HG03342 (cell line): ENCODE results near the gene HOXA2.

Experiments
- ATAC-seq: cut with Tn5 transposase; IDR thresholded peaks from one replicate; pipeline ENCODE4 v1.9.1; 2021; ENCODE audit warnings: mild to moderate bottlenecking, moderate library complexity; ENCODE audit not compliant: unreplicated experiment

HOXA2 gene

DNA sequence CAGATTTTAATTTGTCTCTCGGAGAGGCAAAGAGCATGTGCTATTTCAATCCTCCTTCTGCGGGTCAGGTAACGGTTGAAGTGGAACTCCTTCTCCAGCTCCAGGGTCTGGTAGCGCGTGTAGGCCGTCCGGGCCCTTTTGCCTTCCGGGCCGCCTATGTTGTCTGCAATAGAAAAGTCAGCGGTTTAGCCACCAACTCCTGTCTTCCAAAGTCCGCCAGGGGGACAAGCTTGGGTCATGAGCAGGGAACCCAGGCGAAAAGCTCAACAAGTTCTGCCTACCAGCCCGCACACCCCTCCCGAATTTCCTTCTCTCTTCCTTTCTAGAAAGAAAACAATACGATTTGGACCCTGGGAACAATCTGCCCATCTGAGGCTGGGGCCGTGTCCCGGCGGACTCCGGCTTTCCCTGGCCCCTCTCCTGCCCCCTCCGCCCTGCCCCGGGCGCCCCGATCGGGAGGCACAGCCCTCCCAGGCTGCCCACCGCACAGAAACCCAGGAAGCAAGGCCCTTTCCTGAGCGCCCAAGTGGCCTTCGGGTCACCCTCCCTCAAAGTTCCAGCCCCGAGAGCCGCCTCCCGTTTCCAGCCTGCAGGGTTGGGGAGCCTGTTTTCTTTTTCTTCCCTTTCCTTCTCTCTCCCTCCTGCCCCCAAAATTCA is 39.6 kb upstream of the HOXA2 start:
- ATAC-seq, result no peak

DNA sequence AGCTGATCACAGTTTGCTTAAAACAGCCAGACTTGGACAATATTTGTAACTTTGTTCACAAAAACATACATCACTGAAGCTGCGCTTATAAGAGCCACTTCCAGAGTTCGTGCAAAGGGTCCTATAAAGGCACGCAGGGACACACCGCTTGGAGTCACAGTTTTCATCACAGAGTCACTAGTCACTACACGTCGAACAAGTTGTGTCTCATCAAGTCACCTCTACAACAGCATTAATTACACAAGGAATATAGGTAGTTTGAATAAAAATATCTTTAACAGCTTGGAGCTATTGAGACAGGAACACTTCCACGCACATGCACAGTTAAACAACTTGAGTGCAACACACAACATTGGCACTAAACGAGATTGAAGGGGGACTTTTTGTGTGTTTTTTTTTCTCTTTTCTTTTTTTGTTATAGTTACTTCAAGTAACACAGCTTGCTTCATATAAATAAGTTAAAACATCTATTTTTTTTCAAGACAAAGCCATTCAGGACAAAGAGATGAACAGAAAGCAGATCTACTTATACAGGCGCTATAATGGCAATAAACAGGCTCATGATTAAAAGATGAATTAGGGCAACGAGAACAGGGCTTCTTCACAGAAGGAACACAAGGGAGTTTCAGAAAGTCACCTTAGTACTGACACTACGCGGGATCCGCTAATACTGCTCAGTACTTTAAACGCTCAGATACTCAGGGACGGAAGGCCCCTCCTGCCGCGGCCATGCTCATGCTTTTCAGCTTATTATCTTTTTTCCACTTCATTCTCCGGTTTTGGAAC is 38.8 kb upstream of the HOXA2 start:
- no peak for ATAC-seq

DNA sequence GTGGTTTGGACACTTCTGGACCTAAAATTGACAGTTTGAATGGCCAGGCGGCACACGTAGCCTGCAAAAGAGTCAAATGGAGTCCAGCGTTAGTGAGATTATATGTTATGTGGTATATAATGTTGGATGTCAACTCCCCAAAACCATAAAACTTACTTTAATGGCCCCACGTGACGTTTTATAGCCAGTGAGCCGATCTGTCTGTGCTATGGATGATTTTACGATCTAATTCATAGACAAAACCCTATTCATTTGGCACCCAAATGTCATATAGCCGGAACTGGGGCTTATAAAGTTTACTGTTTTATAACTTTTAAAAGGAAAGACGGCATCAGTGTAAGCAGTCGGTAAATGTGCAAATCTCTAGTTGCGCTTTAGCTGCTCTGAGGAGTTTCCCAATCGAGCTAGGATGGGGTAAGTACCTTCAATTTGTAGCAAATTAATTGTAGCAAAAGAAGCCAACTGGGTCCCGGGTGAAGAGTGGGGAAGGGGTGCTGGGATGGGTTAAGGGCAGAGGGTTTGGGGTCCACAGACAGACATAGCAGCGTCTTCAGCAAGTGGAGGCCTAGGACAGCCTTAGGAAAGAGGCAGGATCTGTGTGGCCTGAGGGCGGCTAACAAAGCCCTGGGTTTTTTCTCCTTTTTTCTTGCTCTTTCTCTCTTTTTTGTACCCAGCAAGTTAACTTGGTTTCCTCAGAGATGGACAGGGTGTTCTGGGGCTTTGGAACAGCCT is 37.8 kb upstream of the HOXA2 start:
- no peak for ATAC-seq

DNA sequence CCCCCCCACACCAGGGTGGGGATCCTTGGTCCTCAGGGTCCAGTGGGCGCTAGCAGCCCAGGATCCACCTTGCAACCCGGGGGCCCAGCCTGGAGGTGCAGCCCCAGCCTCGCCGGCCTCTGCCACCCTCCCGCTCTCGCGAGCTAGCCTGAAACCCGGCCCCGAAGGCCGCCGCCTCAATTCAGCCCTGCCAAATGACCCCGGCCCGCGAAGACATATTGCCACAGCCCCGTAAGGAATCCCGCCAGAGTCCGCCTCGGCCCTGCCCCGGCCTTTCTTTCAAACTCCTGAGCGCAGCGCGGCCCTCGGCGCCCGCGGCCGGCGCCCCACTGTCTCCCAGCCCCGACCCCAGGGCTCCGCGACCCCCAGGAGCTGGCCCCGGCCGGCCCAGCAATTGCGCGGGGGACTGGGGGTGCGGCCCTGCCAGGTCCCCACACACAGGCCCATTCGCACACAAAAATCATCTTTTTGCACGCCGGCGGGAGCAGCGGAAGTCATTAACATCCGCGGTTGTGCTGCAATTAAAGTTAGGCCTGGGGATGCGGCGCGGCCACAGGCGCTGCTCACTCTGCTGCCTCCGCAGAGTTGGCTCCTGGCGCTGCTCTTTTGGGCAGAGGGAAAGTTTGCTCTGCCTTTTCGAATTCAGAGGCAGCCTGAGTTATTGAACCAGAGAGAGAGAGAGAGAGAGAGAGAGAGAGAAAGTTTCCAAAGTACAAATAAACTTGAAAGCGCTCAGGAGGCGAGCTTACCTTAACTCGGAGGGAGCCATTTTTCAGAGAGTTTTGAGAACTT is 37.0 kb upstream of the HOXA2 start:
- ATAC-seq, result no peak

DNA sequence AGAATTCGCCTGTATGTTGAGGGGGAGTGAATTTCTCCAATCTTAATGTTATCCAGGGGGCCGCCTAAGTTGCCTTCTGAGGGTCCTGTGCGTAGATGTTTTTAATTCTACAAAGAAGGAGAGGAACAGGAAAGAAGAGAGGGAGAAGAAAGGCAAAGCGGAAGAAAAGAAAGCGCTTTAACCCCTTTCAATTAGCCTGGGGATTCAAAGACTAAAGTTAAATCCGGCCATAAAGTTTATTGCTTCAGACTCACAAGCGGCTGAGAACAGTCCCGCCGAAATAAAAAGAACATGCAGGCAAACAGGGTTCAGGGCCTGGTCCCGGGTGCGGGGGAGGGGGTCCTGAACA is 36.5 kb upstream of the HOXA2 start:
- ATAC-seq, result no peak

DNA sequence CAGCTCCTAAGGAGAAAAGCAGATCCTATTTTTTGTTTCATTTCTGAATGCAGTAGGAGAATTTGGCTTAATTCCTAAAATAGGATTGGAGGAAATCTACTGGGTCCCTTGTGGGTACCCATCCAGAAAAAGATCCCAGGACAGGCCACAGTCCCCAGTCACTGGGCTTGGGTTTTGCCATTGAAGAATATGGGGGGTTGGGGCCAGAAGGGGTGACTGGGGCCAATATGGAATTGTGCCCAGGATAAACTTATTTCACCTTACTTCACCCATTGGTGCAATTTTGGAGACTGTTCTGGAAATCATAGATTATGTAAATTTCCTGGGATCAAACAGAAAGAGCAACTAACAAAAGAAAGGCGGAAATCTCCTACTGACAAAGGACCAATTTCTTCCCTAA is 36.0 kb upstream of the HOXA2 start:
- ATAC-seq, result no peak

DNA sequence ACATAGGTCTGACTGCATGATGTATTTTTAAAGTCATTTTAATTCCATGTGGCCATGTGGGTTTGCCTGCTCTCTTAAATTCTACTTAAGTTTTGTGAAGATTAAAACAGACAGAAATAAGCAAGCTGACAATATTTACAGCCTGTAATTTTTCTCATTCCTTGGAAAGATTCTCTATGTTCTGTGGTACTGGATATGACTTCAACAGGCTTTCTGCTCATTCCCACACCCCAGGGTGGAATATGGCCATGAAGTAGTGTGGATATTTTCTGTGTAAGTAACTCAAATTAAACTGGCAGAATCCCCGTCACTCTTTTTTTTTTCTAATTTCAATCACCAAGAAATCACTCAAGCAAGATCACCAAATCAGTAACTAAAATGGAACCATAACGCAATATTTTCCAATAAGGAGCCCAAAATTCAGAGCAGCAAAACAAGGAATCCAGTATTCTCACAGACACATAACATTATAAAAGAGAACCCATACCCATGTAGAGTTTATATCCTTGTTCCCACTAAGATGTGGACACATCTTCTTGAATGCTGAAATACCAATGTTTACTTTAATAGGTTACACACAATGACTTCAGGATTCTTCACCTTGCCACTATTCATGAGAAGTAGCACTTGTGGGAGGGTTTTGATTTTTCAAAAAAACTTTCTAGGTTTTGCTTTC is 35.3 kb upstream of the HOXA2 start:
- no peak for ATAC-seq

DNA sequence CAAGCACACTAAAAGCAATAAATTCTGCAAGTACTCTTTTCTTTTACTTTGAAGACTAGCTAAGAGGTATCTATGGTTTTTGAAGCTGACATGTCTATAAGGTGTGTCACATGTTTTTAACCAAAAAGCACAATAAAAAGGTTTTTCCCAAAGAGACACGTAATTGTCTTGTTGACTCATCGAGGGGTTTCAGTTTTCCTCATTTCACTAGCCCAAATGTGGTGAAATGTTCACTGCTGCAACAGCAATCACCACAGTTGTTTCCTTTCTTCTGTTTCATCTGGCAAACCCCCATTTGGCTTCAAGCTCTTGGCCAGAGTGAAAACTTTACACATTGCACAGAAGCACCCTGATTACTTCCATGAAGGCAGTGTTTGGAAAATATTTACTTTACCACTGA is 31.9 kb upstream of the HOXA2 start:
- ATAC-seq, result no peak

DNA sequence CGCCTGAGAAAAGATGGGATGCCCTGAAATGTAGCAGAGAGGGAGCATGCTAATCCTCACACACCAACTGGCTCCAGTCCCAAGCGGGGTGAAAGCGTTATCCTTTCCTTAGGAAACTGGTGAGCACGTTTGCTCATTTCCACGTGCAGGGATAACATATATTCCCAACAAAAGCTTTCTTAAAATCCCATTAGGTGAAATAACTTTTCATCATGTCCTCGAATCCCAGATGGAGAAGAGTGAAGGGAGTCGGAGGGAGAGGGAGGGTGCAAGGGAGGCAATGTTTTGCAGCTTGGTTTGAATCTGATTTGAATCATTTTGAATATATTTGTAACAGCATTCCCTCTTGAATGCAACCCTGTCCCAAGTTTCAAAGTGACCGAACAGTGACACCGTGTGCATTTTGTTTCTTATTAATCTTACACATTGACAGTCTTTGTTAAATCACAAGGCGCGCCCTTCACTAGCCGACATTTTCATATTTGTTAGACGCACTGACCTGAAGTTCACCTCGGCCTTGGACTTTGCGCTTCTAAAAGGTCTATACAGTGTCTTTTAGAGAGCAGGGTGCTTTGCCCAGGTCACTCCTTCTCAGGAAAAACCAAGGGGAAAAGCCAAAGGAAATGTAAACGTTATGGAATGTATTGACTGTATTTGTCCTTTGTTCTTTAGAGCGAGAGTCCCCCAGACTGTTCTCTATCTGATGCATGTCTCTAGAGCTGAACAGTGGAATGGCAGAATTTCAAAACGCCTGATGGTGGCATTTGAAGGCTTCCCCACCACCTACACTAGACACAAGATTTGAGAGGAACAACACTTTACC is 31.1 kb upstream of the HOXA2 start:
- no peak for ATAC-seq

DNA sequence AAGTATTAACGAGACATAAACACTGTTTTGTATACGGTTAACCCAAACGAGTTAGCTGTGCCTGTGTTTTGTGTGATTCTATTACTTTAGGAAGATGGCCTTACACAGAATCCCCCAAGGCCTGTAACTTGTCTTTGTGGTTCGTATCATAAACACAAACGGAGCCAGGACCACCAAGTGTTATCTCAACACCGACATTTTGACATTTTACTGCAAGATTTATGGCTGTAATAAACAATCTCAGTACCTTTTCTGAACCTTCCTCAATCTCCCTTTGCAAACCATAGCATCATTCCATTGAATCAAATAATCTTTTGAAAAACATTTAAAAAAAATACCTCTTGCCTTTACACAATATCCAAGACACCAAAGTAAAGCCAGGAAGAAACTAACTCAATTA is 30.5 kb upstream of the HOXA2 start:
- ATAC-seq, result no peak

DNA sequence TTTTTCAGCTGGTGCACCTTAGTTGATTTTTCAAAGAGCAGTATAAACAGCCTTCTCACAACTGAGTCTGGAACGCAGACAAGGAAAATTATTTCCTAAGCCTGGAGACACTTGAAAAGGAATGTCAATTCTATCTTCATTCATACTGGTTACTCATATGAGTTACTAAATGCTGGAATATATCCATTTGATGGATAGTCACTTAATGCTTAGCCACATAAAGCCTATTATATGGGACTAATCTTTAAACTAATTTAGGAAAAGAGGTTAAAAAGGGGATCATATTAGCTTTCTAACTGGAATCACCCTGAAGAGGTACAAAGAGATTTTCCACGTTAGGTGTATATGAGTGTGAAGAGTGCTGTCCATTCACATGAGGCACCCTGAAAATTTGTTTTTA is 29.7 kb upstream of the HOXA2 start:
- ATAC-seq, result no peak

DNA sequence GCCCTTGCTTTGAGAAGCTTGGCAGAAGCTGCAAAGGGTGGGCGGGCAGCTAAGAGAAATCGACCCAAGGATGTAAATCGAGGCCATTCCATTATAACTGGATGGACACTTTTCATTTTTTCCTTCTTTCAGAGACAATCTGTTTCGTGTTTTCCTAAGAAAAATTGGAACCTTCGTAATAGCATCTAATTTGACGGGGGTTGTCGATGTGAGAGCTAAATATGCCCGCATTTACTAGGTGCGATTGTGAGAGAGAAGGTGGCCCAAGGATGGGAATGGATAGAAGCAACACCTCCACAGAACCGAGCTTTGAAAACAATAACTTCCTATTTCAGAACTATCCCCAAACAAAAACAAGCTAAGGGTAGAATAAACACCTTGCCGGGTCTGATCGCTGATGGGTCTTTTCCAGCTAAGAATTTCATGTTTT is 28.9 kb upstream of the HOXA2 start:
- no peak for ATAC-seq

DNA sequence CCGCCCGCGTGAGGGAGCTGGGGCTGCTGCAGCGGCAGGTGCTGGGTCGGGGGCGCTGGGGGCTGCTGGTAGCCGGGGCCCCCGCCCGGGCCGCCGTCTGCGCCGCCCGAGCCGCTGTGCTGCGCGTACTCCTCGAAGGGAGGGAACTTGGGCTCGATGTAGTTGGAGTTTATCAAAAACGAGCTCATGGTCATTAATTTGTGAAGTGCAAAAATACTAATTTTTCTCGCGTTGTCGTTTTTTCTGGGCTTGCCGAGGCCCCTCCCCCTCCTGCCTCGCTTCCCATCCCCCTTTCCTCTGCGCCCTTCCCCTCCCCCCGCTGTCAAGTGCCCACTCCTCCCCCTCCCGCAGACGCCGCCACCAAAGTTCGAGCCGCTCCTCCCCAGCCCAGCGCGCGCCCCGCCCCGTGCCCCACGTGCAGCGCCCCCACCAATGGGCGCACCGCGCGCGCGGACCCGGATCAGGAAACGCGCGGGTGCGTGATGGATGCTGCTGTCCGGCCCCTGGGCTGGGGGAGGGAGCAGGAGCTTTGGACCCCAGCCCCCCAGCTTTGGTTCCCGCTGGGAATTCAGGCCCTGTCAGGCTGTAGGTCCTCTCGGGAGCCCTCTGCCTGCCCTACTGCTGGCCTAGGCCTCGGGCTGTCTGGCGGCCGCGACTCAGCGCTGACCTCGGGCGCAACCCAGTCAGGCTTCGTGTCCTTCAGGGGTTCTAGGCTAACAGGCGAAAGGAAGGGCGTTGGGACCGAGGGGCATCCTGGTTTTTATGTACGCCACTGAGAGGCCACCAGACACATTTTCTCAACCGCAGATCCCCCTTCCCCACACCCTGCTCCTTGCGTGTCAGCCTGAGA is 28.3 kb upstream of the HOXA2 start, which contains the start of gene HOXA4:
Gene HOXA4, minus strand, starts transcription at position 218 of the 850 bp plus-strand sequence. Its CDS starts 24 bp downstream, at position 194.
- peak; percentile 84 for ATAC-seq

DNA sequence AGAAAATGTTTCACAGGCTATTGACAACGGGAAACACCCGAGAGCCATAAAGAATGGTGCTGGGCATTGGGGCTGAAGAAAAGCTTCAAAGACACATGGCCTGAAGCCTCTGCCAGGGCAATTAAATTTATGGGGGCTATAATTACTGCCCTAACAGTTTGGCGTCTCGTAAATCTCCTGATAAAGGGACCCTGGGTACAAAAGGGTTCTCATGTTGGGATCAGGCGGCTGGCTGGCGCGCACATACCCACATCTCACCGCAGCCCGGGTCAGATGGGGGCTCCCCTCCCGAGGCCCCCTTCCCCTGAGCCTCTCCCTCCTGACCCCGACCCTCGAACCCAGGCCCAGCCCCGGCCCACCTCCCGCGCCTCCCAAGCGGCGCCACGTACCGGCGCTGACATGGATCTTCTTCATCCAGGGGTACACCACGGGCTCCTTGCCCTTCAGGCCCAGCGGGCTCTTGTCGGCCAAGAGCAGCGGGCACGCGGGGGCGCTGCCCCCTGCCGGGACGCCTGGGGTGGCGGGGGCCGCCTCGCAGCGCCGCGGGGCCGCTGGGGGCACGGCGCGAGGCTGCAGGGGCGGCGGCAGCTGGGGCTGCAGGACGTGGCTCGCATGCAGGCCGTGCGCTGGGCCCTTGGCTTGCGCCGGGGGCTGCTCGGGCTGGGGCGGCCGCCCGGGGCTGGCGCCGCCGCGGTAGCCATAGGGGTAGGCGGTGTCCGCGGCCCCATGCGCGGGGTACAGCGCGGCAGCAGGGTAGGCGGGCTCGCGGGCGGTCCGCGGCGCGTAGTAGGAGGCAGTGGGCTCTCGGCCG is 27.5 kb upstream of the HOXA2 start:
- ATAC-seq, result no peak

DNA sequence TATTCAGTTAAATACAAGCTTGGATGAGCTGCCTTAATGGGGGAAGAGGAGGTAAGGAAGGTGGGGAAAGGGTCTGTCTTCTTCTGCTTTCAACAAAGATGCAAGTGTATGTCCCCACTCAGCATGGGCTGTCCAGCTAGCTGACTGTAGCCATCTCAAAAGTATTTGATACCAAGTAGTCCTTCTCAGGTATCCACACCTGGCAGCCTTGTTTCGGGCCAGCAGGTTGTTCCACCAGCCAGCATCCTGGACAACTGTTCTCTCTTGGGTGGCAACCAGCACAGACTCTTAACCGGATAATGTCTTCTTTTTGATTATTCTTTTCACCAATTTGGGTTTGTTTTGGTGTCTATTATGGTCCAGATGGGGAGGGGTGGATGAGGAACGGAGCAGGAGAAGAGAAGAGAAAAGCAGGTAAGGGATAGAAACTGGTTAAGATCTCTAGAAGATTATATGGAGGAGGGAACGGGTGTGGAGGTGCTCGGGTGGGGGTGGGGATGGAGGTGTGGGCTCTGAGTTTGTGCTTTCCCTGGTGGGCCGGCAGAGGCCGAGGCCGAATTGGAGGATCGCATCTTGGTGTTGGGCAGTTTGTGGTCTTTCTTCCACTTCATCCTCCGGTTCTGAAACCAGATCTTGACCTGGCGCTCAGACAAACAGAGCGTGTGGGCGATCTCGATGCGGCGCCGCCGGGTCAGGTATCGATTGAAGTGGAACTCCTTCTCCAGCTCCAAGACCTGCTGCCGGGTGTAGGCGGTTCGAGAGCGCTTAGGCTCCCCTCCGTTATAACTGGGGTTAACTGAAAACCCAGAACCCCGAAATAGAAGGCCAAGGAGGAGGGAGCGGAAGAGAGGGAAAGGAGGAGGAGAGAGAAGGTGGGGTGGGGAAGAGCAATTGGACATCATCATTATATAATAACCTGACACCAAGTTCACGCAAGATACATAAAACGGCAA is 26.6 kb upstream of the HOXA2 start:
- ATAC-seq, result no peak

DNA sequence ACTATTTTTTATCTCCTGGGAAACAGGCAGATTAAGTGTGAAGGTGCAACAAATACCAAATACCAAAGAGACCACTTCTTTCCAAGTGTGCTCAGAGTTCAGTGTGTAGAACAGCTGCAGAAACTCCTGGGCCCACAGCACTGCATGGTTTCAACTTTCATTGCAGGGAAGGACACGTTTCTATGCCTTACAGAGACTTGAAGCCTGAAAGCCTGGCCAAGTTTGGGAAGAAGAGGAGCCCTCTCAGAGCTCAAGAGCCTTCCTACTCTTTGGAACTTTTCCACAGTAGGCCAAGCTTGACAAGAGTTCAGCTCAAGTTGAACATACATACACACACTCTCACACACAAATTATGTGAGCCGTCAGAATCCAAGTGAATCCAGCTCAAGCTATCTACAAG is 25.6 kb upstream of the HOXA2 start:
- no peak for ATAC-seq
